Measurements from ENCODE around the gene SH2D1A. TPM values are rescaled to one million over a fixed set of nuclear protein-coding genes. Genes with fewer than 3 reads are reported as not detected.

The SH2D1A gene
- total and polyA plus RNA-seq, 10 of the 15 experiments (the other 5 are each of a cell fraction or from before 2014, with no cell fraction given): 0.33 to 8.8 (median 0.54) TPM; not detected in 1

GRCh38 chrX:124307253-124307907 lies 39.0 kb upstream of the SH2D1A start (continued):
- TF ChIP-seq KLF5 (IDR thresholded peaks at IDR 0.05; ENCODE audit: partially characterized antibody): no peak
- TF ChIP-seq CREB1 (IDR thresholded peaks at IDR 0.05; ENCODE audit: low read depth): no peak
- TF ChIP-seq TBL1XR1 (IDR thresholded peaks at IDR 0.05; ENCODE audit: low read depth, low read length): no peak

GRCh38 chrX:124325732-124326131 lies 20.6 kb upstream of the SH2D1A start:
- intact Hi-C loops (cut with micrococcal nuclease; ENCODE audit: unreplicated experiment): loop anchor here (10.0 kb wide), 1 partner anchor 209 kb away; no protein-coding TSS in a partner anchor
- BruUV-seq (replicated peaks): no TSS peak
- Histone ChIP-seq H3K4me3 (no peak overlapping the region), H3K9ac (ENCODE audit: control insufficient read depth, insufficient read depth, low read length) (no peak overlapping the region), H3K4me2 (ENCODE audit: control insufficient read depth, insufficient read depth) (no peak overlapping the region), H3K27me3 (replicated peaks in 1 of 2; ENCODE audit: control insufficient read depth in 2 of 2, insufficient read depth in 2 of 2, low read length in 1 of 2) (no peaks in the 10 kb centered on the region), H3K4me1 (ENCODE audit: control insufficient read depth, insufficient read depth, low read length) (no peaks in the 10 kb centered on the region), H3K79me2 (ENCODE audit: control insufficient read depth, insufficient read depth, low read length) (no peaks in the 10 kb centered on the region), H4K20me1 (ENCODE audit: control insufficient read depth, insufficient read depth) (no peaks in the 10 kb centered on the region), H3K27ac (ENCODE audit: control insufficient read depth, insufficient read depth) (no peak overlapping the region), H3K9me3 (replicated peaks; ENCODE audit: control insufficient read depth, insufficient read depth, low read length) (no peaks in the 10 kb centered on the region), H2AFZ (ENCODE audit: control insufficient read depth, low read depth, low read length) (no peak overlapping the region), H3K36me3 (ENCODE audit: control insufficient read depth in 2 of 2, insufficient read depth in 2 of 2, low read length in 1 of 2) (no peaks in the 10 kb centered on the region)
- in situ Hi-C loops (cut with MboI): no loop called here
- ChIA-PET RAD21 (ENCODE audit: unreplicated experiment) (no interaction called here), CTCF (interaction anchor here (0.6 kb wide), 1 partner anchor 524 kb away, joined by 3 read pairs; no protein-coding TSS in a partner anchor), SMC1A (ENCODE audit: uncharacterized antibody, unreplicated experiment) (no interaction called here), POLR2A (no interaction called here)
- FAIRE-seq (no peak), ATAC-seq (no peak), DNase-seq (ENCODE audit: low read depth, low spot score) (no peak)
- WGBS (ENCODE audit: insufficient coverage, insufficient replicate concordance, low lambda C conversion rate, missing lambda C conversion rate): 0% methylated on average over 1 of the region's 1 CpG
- TF ChIP-seq SP1 (IDR thresholded peaks at IDR 0.05; ENCODE audit: low read depth, low read length) (no peak), ZNF217 (IDR thresholded peaks at IDR 0.05) (no peak), SPI1 (IDR thresholded peaks at IDR 0.05; ENCODE audit: borderline replicate concordance, insufficient read depth, low read depth, low read length) (no peak), CHD1 (IDR thresholded peaks at IDR 0.05; ENCODE audit: low read depth, low read length) (no peak), GABPA (IDR thresholded peaks at IDR 0.05; ENCODE audit: low read depth) (no peak)
